ENCODE data around the gene LNPEP.

DNA sequence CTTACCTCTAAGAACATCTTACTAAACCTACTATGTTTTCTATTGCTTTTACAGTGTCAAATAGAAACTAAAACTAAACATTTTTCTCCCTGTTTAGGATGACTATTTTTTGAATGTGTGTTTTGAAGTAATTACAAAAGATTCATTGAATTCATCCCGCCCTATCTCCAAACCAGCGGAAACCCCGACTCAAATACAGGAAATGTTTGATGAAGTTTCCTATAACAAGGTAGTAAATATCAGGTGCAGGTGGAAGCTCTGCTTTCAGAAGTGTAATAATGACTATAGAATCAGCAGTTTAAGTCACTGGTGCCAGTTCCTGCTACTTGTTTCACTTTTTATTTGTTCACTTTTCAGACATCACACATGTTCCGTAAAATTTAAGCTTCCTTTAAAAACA, 39.6 kb upstream of the LNPEP start:
- TF ChIP-seq, protein P1, sequence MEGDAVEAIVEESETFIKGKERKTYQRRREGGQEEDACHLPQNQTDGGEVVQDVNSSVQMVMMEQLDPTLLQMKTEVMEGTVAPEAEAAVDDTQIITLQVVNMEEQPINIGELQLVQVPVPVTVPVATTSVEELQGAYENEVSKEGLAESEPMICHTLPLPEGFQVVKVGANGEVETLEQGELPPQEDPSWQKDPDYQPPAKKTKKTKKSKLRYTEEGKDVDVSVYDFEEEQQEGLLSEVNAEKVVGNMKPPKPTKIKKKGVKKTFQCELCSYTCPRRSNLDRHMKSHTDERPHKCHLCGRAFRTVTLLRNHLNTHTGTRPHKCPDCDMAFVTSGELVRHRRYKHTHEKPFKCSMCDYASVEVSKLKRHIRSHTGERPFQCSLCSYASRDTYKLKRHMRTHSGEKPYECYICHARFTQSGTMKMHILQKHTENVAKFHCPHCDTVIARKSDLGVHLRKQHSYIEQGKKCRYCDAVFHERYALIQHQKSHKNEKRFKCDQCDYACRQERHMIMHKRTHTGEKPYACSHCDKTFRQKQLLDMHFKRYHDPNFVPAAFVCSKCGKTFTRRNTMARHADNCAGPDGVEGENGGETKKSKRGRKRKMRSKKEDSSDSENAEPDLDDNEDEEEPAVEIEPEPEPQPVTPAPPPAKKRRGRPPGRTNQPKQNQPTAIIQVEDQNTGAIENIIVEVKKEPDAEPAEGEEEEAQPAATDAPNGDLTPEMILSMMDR (IDR thresholded peaks at IDR 0.05): no peak
- TF ChIP-seq EP300 (IDR thresholded peaks at IDR 0.05) (no peak), POLR2A (IDR thresholded peaks at IDR 0.05) (no peak), POLR2AphosphoS5 (IDR thresholded peaks at IDR 0.05) (no peak)
